ENCODE results near the gene KDM5B.
A peak's percentile ranks its signal among the peaks of the same experiment; 100 is the strongest.
"Not testable (repeated sequence)": the region's sequence is repeated elsewhere in the genome, so short reads cannot be mapped to it uniquely, and the experiment has no call there.

Gene KDM5B

GRCh38 chr1:202807926-202808757 is at the start of gene KDM5B:
Gene KDM5B (minus strand): TSS chr1:202808421. CDS start chr1:202808305, 116 bp downstream.
- peak; percentile 55 to 62 for DNase-seq (ENCODE audit: low read depth in 2 of 2)

- no peak for DNase-seq (ENCODE audit: low read depth in 2 of 2)
Measured at GRCh38 chr1:202857136-202857610, 49.0 kb upstream of the KDM5B start.

GRCh38 chr1:202856014-202856413 is 47.8 kb upstream of the KDM5B start:
- no peak for DNase-seq (ENCODE audit: low read depth in 2 of 2)

GRCh38 chr1:202854787-202855186 is 46.6 kb upstream of the KDM5B start:
- no peak for DNase-seq (ENCODE audit: low read depth in 2 of 2)

- DNase-seq (ENCODE audit: low read depth in 2 of 2): peak in 1 of 2 donors; percentile 45
Measured at GRCh38 chr1:202852163-202852904, 44.1 kb upstream of the KDM5B start.

GRCh38 chr1:202850593-202851362 is 42.6 kb upstream of the KDM5B start:
- DNase-seq (ENCODE audit: low read depth in 2 of 2): no peak

- DNase-seq (ENCODE audit: low read depth in 2 of 2): no peak
Measured at GRCh38 chr1:202848191-202848542, 39.9 kb upstream of the KDM5B start.

- no peak for DNase-seq (ENCODE audit: low read depth in 2 of 2)
Measured at GRCh38 chr1:202844935-202845334, 36.7 kb upstream of the KDM5B start.

GRCh38 chr1:202844259-202844658 is 36.0 kb upstream of the KDM5B start:
- no peak for DNase-seq (ENCODE audit: low read depth in 2 of 2)

GRCh38 chr1:202843081-202843480 is 34.9 kb upstream of the KDM5B start:
- DNase-seq (ENCODE audit: low read depth in 2 of 2): no peak

GRCh38 chr1:202837746-202838262 is 29.6 kb upstream of the KDM5B start:
- DNase-seq (ENCODE audit: low read depth in 2 of 2): no peak

- no peak for DNase-seq (ENCODE audit: low read depth in 2 of 2)
Measured at GRCh38 chr1:202836623-202837403, 28.6 kb upstream of the KDM5B start.

- DNase-seq (ENCODE audit: low read depth in 2 of 2): no peak
Measured at GRCh38 chr1:202835548-202836072, 27.4 kb upstream of the KDM5B start.

- DNase-seq (ENCODE audit: low read depth in 2 of 2): peak in 1 of 2 donors; percentile 14
Measured at GRCh38 chr1:202834771-202835547, 26.7 kb upstream of the KDM5B start.

- no peak for DNase-seq (ENCODE audit: low read depth in 2 of 2)
Measured at GRCh38 chr1:202831906-202832305, 23.7 kb upstream of the KDM5B start.

GRCh38 chr1:202829223-202829622 is 21.0 kb upstream of the KDM5B start:
- not testable (repeated sequence) for DNase-seq (ENCODE audit: low read depth in 2 of 2)

- DNase-seq (ENCODE audit: low read depth in 2 of 2): no peak
Measured at GRCh38 chr1:202825748-202826147, 17.5 kb upstream of the KDM5B start.

GRCh38 chr1:202821467-202821866 is 13.2 kb upstream of the KDM5B start:
- no peak for DNase-seq (ENCODE audit: low read depth in 2 of 2)

GRCh38 chr1:202818819-202819218 is 10.6 kb upstream of the KDM5B start:
- no peak for DNase-seq (ENCODE audit: low read depth in 2 of 2)

- no peak for DNase-seq (ENCODE audit: low read depth in 2 of 2)
Measured at GRCh38 chr1:202815120-202815519, 6.9 kb upstream of the KDM5B start.
